NCI-H187 (cell line): Measurements from ENCODE around the gene SLC7A5.
"Not testable (repeated sequence)": the region's sequence is repeated elsewhere in the genome, so short reads cannot be mapped to it uniquely, and the experiment has no call there.

Experiments
- DNase-seq, 2 experiments: peaks; one replicate each; lab custom pipeline; 2025; lab: John Stamatoyannopoulos, UW

Gene SLC7A5

DNA sequence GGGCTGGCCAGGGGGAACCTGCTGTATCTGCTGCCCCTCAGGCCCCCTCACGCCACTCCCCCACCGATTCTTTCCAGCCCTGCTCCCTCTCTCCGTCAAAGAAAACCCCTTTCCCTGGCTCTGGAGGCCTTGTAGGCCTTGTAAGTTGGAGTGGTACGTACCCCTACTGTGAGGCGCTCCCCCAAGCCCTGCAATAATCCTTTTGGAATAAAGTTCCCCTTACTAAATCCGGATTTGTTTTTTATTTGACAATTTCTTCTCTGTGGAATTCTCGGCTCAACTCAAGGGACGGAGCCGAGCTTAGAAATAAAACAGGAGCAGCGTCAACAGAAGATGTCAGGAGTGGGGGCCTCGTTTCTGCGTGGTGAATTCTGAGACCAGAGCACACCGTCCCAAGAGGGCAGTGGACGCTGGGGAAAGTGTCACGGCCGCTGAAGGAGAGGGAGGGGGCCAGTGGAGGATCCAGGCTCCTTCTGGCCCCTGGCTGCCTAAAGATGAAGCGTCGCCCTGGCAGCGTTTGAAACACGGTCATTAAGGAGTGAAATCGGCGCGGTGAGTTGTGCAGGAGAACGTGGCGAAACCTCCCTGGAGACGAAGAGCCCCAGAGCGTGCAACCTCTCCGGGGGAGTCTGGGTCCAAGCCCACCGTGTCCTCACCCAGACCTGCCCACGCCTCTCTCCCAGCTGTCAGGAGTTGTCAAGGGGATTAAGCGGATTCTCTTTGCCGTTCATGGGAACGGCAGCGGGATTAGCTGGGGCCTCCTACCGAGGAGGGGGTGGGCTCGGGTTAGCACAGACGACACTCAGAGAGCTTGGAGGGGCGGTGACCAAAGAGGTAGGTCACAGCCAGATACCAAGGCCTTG lies 47.0 kb downstream of the SLC7A5 start:
- DNase-seq = no peak

DNA sequence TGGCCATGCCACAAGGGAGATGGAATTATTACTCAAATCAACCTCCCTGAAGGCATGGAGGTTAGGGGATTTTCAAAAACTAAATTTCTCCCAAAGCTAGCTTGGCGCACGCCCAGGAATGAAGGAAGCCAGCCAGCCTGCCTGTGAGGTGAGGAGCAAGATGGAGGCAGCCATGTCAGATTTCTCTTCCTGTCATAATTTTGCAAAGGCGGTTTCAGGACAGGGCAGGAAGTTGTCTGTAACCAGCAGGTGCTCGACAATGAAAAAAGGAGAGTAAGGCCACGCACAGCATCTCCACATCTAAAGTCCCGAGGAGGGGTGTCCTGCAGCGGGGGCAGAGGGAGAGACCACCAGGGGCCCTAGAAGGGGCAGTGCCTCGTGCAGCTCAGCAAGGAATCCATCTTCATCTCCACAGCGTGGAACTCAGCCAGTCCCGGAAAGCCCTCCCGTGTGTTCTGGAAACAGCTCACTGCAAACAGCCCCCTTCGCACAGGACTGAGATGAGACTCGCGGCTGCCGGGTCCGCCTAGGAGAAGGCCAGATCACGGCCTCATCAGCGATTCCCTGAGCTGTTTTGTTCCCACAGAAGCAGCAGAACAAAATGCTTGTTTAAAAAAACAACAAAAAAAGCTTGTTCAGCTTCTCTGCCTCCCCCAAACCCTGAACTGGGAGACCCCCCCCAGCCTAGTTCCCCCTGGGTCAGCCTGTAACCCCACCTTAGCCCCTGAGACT lies 47.8 kb downstream of the SLC7A5 start:
- DNase-seq = no peak

- no peak for DNase-seq
These were observed 49.3 kb downstream of the SLC7A5 start for GRCh38 chr16:87819983-87820382.

- no peak for DNase-seq
These were observed 50.0 kb downstream of the SLC7A5 start for GRCh38 chr16:87819282-87819681.

- DNase-seq = no peak
These were observed 50.7 kb downstream of the SLC7A5 start for GRCh38 chr16:87818533-87819161.

- no peak for DNase-seq
These were observed 51.4 kb downstream of the SLC7A5 start for GRCh38 chr16:87817910-87818309.

DNA sequence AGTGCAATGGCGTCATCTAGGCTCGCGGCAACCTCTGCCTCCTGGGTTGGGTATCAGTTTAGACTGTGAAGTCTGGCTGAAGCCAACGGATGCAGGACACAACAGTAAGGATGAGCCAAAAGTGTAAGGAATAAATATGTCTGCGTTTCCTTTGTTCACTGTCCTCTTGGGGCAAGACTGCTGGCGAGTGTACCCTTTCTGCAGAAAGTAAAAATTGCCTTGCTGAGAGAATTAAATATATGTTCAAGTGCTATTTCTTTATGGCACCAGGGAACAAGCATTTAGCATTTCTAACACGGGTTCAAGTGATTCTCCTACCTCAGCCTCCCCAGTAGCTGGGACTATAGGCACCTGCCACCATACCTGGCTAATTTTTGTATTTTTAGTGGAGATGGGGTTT lies 51.9 kb downstream of the SLC7A5 start:
- not testable (repeated sequence) for DNase-seq

DNA sequence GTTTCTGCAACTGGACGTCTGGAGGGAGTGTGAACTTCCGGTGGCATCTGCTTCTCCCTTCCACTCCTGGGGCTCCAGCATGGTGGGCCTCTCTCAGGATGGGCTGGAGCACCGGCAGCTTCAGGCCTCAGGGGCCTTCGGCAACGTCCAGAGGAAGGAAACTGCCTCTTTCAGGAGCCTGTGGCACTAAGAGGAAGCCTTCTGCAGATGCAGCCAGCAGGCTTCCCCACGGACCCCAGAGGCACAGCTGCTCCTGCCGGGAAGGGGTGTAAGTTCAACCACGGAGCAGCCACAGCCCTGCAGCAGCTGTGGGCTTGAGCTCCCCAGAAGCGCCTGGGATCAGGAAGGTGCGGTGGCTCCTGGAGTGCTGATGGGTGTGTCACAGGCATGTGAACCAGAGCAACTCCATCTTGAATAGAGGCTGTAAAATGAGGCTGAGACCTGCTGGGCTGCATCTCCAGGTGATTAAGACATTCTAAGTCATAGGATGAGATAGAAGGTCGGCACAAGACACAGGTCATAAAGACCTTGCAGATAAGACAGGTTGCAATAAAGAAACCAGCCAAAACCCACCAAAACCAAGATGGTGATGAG lies 52.7 kb downstream of the SLC7A5 start:
- DNase-seq = no peak

DNA sequence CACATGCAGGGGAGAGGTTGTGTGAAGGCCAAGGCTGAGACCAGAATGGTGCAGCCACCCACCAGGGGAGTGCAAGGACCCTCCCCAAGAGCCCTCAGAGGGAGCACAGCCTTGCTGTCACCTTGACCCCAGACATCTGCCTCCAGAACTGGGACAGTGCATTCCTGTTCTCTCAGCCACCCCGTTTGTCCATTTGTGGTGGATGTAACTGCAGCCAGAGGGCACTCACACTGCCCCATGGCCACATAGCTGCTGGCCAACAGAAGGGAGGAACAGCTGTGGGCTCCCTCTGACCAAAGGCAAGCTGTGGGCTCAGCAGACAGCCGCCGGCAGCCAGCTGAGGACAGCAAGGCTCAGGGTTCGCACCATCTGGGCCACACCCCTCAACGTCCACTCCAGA lies 53.7 kb downstream of the SLC7A5 start:
- DNase-seq = no peak

- DNase-seq = no peak
These were observed 57.1 kb downstream of the SLC7A5 start for GRCh38 chr16:87812200-87812656.

DNA sequence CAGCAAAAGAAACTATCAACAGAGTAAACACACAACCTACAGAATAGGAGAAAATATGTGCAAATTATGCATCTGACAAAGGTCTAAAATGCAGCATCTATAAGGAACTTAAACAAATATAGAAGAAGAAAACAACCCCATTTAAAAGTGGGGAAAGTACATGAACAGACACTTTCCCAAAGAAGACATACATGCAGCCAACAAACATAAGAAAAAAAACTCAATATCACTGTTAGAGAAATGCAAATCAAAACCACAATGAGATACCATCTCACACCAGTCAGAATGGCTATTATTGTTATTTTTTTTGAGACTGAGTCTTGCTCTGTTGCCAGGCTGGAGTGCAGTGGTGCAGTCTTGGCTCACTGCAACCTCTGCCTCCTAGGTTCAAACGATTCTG lies 57.9 kb downstream of the SLC7A5 start:
- DNase-seq = not testable (repeated sequence)

- no peak for DNase-seq
These were observed 60.0 kb downstream of the SLC7A5 start for GRCh38 chr16:87809150-87809902.

DNA sequence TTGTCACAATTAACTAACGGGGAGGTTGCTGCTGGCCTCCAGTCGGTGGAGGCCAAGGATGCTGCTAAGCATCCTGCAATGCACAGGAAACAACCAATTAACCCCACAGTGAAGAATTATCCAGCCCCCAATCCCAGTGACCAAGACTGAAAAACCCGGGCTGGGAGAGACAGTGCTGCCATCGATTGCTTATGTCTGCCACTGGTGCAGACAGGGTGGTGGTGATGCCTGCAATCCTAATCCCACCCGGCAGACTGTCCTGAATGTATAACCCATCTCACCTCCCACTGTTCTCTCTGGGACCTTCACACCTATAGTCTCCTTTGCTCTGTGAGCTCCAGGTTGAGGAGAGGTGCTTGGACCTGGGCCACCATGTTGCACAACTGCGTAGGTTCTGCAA lies 61.2 kb downstream of the SLC7A5 start:
- DNase-seq = no peak

- DNase-seq = peak; percentile 44 to 52
These were observed 62.4 kb downstream of the SLC7A5 start for GRCh38 chr16:87806641-87807546.

DNA sequence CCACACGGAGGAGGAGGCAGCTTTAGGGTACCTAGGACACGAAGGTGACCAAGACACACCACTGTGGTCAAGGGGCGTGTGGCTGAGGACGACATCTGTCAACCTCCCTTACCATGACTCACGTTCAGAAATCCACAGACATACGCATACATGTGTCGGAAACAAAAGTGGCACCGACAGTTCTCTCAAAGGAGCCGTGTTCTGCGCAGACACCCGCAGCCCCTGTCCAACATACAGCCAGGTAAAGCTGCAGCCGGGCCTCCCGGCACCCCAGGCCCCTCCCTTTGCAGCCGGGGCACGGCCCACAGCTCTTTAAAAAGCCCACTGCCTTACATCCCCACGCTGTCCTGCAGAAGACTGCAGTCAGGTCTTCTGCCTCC lies 63.1 kb downstream of the SLC7A5 start:
- no peak for DNase-seq

GRCh38 chr16:87803385-87803784 lies 65.9 kb downstream of the SLC7A5 start:
- DNase-seq = no peak

DNA sequence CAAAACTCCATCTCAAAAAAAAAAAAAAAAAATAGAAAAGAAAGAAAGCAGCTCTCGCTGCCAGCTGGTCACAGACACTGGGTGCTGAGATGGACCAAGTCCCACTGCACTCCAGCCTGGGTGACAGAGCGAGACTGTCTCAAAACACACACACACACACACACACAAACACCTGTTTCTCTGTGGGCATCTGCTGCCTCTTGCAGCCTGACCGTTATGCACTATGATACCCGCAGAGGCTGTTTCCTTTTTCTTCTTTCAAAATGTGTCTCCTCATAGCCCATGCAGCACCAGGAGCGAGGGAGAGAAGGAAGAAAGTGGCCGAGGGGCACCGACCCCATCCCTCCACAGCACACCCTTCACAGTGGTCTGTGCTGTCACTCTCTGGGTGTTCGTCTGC lies 66.6 kb downstream of the SLC7A5 start:
- DNase-seq = no peak

DNA sequence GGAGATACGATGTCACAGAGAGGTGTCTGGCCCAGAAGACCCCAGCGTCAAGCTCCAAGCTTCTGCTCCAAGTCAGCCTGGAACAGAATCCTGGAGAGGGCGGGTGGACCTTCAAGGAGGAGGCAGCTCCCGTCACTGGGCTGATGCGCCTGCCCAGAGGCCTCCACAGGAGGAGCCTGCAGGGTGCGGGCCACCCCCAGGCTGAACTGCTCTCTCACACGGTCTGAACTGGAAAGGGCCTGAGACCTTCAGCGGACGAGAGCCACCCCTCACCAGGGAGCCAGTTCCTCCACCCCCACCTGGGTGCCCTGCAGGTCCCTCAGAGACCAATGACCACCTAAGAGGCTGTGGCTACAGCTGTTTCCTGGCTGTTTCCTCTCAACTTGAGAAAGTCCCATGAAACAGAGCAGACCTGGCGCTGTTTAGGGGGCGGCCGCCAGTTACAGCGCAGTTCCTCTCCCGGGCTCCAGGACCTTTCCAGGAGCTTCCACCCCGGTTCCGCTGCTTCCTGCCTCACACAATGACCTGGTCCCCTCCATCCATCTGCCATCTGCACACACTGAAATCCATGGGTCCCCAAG lies 67.5 kb downstream of the SLC7A5 start:
- no peak for DNase-seq

- DNase-seq = no peak
These were observed 68.8 kb downstream of the SLC7A5 start for GRCh38 chr16:87800497-87800896.

- no peak for DNase-seq
These were observed 74.0 kb downstream of the SLC7A5 start for GRCh38 chr16:87795336-87795735.
